Effector memory CD8-positive, alpha-beta T cell (primary cell): ENCODE data around the gene RTL1.

Experiments
- ATAC-seq: fragments of 150-1000 bp; cut with Tn5 transposase; replicated peaks from 2 replicates; pipeline ENCODE4 v1.10.0; 2021; ENCODE audit warnings: mild to moderate bottlenecking, moderate library complexity
- DNase-seq, 3 experiments: peaks; one replicate each; pipeline ENCODE4 v3.0.0; 2021
- H3K27ac Mint-ChIP-seq, 2 donors: one replicate each; pipeline ENCODE4 v1.8.0; 2022; ENCODE audit warnings: mild to moderate bottlenecking in 2 of 2, mixed read lengths in 2 of 2, moderate library complexity in 2 of 2
- H3K27me3 Mint-ChIP-seq, 2 donors: one replicate each; pipeline ENCODE4 v1.8.0; 2022; ENCODE audit warnings: mixed read lengths in 2 of 2
- H3K36me3 Mint-ChIP-seq: one replicate; pipeline ENCODE4 v1.8.0; 2022; ENCODE audit warnings: mild to moderate bottlenecking, moderate library complexity, mixed read lengths; ENCODE audit not compliant: insufficient read depth
- H3K4me1 Mint-ChIP-seq, 2 donors: one replicate each; pipeline ENCODE4 v1.8.0; 2022; ENCODE audit warnings: low read depth in 2 of 2, mixed read lengths in 2 of 2
- H3K4me3 Mint-ChIP-seq, 2 donors: one replicate each; pipeline ENCODE4 v1.8.0; 2022; ENCODE audit warnings: mild to moderate bottlenecking in 2 of 2, mixed read lengths in 2 of 2, moderate library complexity in 2 of 2
- H3K9me3 Mint-ChIP-seq, 2 donors: one replicate each; pipeline ENCODE4 v1.8.0; 2022; ENCODE audit warnings: mixed read lengths in 2 of 2

RTL1 gene

DNA sequence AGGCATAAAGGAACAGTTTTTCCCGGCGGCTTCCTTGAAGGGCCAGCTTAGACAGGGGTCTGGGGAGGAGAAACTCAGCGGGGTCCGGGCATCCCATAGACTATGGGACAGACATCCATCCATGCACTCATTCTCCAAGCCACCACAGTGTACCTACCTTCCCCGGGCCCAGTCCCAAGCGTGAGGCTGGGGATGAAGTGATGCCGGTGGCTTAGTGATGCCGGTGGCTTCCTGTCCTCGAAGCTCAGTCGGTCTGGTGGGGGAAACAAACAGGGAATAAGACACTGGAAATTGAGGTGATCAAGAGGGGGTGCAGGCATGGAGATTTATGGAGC lies 421 bp downstream of the RTL1 start:
- Mint-ChIP-seq H3K9me3 (no peaks in the 10 kb centered on the region), H3K27me3 (peaks cover 59 to 81% of the 10 kb centered on the region in 2 donors), H3K27ac (no peak overlapping the region), H3K4me3 (no peak overlapping the region), H3K4me1 (no peaks in the 10 kb centered on the region), H3K36me3 (no peaks in the 10 kb centered on the region)
- no peak for DNase-seq
- no peak for ATAC-seq

DNA sequence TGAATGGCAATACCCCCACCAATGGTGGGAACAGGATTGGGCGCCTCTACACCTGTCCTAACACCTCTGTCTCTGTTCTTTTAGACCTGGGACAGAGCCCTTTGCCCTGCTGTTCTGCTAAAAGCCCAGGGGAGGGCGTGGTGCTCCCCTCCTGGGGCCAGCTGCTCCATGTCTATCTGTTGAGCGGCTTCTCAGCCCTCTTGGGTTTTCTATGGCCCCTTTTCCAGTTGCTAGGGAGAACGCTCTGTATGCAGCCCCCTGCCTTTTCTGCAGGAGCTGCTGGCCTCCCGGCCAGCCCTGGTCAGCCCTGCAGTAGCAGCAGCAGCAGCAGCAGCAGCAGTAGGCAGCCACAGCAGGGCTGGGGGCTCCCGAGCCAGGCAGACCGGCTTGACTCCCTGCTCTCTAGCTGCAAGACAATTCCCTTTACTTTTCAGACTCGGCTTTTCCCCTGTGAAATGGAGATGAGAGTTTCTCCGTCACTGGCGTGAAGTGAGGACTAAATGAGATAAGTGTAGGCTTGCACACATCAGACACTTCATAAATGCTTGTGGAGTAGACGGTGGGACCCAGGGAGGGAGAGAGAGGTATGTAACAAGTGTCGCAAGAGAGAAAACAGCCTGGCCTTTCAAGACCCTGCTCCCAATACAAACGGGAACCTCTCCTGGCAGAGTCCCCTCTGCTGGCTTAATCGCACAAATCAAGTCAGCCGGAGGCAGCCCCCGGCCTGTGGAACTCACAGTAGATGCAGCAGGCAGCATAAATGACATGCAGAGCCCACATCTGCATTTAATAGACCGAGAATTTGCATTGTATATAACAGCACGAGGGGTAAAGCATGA lies 1.0 kb downstream of the RTL1 start:
- DNase-seq (no peak), ATAC-seq (no peak)
- Mint-ChIP-seq H3K27me3 (peaks cover 59 to 82% of the 10 kb centered on the region in 2 donors), H3K4me1 (no peaks in the 10 kb centered on the region), H3K4me3 (no peak overlapping the region), H3K9me3 (no peaks in the 10 kb centered on the region), H3K27ac (peak overlapping the region in 1 of 2 donors; percentile 54), H3K36me3 (no peaks in the 10 kb centered on the region)

DNA sequence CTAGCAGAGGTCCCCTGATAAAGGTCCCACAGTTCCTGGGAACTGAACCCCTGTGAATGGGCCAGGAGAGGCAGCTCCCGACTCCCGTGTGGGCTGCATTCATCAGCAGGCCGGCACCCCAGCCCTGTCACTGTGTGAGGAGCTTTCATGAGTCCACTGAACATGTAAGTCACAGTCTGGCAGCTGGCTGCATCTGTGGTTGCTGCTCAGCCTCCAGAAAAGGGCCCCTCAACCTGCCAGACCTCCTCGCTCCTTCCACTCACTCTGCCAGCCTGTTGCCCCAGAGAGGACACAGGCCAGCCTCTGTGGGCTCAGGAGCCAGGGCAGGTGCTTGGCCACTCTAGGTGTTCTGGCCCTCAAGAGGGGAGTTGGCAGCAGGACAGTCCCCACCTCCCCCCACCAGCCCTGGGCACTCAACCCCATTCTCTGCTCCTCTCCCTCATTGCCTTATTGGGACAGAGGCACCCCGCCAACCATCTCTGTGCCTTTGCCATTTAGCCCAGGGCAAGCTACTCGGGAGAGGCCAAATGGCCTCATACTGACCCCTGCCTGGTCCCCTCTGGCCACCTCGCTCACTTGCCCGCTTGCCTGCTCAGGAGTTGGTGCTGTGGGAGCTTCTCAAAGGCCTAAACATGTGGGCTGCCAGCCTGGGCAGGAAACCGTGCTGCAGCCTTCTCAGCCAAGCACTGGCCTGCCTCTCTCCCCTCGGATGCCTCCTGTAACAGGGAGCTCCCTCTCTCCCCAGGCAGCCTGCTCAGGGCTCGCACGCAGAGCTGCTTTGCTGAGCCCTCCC lies 1.9 kb downstream of the RTL1 start:
- no peaks in the 10 kb centered on the region for H3K9me3 Mint-ChIP-seq
- H3K4me1 Mint-ChIP-seq: no peaks in the 10 kb centered on the region
- no peaks in the 10 kb centered on the region for H3K36me3 Mint-ChIP-seq
- DNase-seq: no peak
- ATAC-seq: no peak
- H3K27me3 Mint-ChIP-seq: peaks cover 67 to 92% of the 10 kb centered on the region in 2 donors
- H3K27ac Mint-ChIP-seq: no peak overlapping the region
- no peak overlapping the region for H3K4me3 Mint-ChIP-seq

DNA sequence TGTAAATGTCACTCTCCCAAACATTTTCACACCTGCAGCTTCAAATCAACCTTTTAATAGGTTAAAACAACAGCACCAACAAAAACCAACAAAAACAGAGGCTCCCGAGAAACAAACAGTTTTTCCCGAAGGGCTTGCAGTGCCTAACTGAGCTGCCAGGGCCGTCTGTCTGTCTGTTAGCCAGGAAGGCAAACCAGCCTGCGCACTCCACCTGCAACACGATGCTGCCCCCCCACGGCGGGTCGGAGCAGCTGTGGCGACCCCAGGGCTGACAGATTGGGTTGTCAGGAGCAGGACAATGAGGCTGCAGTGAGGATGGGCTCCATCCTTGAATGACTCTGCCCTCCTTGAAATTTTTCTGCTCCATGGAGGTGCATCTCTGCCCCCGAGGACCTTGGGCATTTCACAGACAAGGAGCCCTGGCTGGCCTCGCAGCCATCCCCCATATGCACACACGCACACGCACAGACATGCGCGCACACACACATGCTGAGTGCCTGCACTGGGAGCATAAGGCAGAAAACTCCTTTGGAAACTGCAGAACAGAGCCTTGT lies 2.6 kb downstream of the RTL1 start:
- Mint-ChIP-seq H3K4me1 (no peaks in the 10 kb centered on the region), H3K9me3 (no peaks in the 10 kb centered on the region), H3K27ac (no peak overlapping the region), H3K36me3 (no peaks in the 10 kb centered on the region), H3K27me3 (peaks cover 70 to 95% of the 10 kb centered on the region in 2 donors), H3K4me3 (no peak overlapping the region)
- ATAC-seq (no peak), DNase-seq (no peak)

DNA sequence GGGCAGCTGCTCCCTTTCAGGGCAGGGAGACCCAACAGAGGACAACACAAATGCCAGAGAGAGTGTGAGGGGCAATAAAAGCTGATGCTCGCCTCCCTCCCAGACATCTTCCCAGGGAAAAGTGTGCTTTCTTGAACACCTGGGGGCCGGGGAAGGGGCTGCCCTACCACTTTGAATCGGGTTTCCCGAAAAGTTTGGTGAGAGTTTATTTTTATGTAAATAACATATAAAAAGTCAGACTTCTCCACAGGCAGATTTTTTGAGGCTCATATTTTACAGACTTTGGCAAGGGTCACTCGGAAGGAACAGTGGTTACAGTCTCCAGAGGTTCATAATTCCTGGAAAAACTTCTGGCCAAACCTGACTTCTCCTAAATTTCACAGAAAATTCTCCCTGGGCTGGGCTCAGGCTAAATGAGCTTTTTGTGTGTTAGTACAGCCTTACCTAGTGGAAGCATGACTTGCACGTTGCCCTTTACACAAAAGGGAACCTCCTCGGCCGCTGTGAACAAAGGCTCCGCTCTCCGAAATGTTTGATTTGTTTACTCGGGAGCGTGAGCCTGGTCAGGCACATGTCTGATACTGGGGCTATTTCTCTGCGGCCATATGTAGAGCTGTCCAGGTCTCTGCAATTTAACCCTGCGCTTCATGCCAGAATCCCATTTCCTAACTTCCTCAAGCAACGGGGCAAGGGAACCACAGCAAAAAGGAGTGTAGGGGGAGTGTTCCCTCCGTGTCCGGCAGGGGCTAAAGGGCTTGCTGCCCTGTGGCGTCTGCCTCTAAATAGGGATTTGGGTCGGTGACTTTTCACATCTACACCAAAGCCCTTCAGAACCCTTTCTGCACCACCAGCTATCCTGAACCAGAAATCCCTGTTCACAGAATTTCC lies 3.4 kb downstream of the RTL1 start:
- no peaks in the 10 kb centered on the region for H3K4me1 Mint-ChIP-seq
- H3K36me3 Mint-ChIP-seq: no peaks in the 10 kb centered on the region
- DNase-seq: no peak
- ATAC-seq: no peak
- no peak overlapping the region for H3K4me3 Mint-ChIP-seq
- H3K27ac Mint-ChIP-seq: no peak overlapping the region
- H3K27me3 Mint-ChIP-seq: peaks cover 75 to 95% of the 10 kb centered on the region in 2 donors
- no peaks in the 10 kb centered on the region for H3K9me3 Mint-ChIP-seq

DNA sequence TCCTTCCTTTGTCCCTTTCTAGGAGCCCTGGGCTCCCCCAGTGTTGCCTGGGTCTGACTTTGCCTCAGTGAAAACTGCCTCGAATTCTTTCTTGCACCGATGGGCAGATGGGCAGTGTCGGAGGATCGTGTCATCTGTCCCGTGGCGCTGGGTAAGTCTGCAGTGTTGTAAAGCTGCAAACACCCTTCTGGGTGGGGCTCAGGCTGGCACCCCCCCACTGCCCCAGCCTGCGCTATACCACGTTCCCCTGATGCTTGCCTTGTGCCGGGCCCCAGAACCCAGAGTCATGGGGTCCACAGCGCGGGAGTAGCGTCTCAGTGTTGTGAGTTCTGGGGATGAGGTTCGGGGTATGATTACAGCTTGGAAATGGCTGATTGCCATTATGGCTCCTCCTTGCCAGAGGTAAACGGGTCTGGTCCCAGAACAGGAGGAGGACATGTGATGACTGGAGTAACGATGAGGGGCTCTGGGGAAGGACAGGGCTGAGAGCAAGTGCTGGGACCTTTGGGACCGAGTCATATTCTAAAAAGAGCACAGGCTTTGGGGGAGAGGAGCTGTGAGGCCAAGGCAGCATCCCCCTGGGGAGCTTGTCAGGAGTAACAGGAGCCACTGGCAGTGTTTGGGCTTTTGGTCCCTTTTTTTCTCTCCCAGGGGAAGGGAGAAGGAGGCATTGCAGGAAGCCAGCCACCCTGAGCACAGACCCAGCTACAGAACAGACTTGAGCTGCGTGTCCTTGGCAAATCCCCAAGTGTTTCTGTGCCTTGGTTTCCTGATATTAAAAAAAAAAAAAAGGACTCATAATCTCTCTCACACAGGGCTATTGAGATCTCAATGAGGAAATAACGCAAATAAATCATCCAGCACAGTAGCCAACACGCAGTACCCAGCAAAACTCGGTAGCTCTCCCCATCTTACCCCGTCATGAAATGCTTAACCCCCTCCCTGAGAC lies 4.3 kb downstream of the RTL1 start:
- no peak for ATAC-seq
- no peaks in the 10 kb centered on the region for H3K36me3 Mint-ChIP-seq
- H3K27me3 Mint-ChIP-seq: peaks cover 76 to 95% of the 10 kb centered on the region in 2 donors
- no peak overlapping the region for H3K4me3 Mint-ChIP-seq
- H3K27ac Mint-ChIP-seq: no peak overlapping the region
- no peak for DNase-seq
- H3K4me1 Mint-ChIP-seq: no peaks in the 10 kb centered on the region
- no peaks in the 10 kb centered on the region for H3K9me3 Mint-ChIP-seq

DNA sequence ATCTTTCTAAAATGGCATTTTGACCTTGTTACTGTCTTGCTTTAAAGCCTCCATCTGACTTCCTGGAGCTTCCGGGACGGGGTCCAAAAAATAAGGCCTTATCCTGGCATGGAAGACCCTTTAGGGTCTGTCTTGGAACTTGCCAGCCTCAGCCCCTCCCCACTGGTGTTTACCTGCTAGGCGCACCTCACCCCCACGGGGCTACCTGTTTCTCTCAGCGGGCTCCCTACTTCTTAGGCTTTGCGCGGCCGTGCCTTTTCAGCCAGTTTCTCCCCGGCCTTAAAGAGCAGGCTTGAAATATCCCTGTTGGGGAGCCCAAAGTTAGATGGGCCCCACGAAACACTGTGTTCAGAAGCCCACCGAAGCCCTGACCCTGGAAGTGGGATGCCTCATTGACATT lies 5.1 kb downstream of the RTL1 start:
- Mint-ChIP-seq H3K27me3 (peaks cover 73 to 95% of the 10 kb centered on the region in 2 donors), H3K4me3 (no peak overlapping the region), H3K9me3 (no peaks in the 10 kb centered on the region), H3K27ac (no peak overlapping the region), H3K36me3 (no peaks in the 10 kb centered on the region), H3K4me1 (no peaks in the 10 kb centered on the region)
- ATAC-seq: no peak
- no peak for DNase-seq

DNA sequence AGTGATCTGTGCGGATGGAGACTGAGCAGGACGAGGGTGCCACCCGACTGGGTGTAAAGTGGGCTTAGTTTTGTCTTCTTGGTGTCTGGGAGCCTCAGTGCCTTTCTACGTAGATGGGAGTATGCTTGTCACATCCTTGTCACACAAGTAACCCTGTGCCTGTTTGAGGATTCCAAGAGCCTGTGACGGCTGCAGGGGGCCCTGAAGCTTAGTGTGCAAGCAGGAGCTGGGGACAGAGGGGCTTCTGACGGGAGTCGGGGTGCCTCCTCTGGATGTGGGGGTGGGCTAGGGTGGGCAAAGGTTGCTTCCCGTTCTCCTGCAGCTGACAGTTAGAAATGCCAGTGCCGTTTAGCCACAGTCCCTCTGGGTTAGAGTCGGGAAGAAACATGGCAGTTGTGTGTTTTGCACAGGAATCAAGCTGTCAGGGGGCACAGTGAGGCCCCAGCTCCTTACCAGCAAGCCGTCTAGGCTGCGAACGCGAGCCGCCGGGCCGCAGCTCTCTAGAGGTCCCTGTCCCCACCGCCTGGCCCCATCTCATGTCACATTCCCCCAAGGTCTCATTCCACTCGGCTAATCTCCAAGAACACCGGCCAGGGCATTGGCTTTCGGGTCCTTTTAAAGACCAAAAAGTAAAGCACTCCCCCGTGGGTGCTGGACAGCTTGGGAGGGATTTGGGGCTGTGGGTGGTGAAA lies 7.0 kb downstream of the RTL1 start:
- Mint-ChIP-seq H3K9me3 (no peaks in the 10 kb centered on the region), H3K27ac (no peak overlapping the region)

DNA sequence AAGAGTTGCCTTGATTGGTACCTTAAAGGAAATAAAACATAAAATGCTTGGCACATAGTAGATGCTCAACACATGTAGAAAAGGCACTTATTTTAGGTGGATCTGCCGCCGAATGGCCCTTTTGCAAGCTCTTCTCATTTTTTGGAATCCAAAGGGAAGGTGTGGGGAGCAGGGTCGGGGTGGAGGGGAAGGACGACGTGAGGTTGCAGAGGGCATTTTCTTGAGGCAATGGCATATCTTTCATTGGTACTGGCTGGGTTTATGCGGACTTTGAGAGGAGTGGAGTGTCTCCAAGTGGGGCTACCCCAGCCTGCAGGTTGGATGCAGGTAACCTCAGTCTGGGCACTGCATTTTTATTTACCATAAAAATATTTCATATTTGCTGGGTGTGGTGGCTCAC lies 8.1 kb downstream of the RTL1 start:
- Mint-ChIP-seq H3K4me1 (no peaks in the 10 kb centered on the region), H3K27ac (no peak overlapping the region), H3K9me3 (no peaks in the 10 kb centered on the region), H3K27me3 (peaks cover 57 to 86% of the 10 kb centered on the region in 2 donors), H3K36me3 (no peaks in the 10 kb centered on the region), H3K4me3 (no peak overlapping the region)
- ATAC-seq: no peak
- DNase-seq: no peak

More for the DNA sequence above, 7.0 kb downstream of the RTL1 start:
- Mint-ChIP-seq H3K4me1 (no peaks in the 10 kb centered on the region), H3K36me3 (no peaks in the 10 kb centered on the region), H3K27me3 (peaks cover 63 to 94% of the 10 kb centered on the region in 2 donors), H3K4me3 (no peak overlapping the region)
- no peak for ATAC-seq
- no peak for DNase-seq

DNA sequence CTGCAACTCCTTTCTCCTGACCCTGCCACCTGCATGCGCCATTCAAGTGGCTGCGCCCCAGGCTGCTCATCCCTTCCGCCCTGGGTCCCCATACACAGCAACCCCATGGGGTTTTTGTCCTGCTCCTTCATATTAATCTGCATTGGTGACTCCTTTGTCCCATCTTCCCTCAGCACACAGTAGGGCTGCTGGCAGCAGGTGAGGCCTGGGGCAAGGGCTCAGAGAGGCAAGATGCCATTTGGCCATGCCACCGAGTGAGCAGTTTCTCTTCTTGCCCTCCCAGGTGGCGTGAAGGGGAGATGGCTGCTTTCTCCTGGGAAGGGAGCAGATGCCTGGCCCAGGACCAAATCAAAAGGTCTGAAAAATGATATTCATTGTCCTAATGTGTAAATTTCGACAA lies 9.1 kb downstream of the RTL1 start:
- Mint-ChIP-seq H3K4me3 (no peak overlapping the region), H3K36me3 (no peaks in the 10 kb centered on the region), H3K4me1 (no peaks in the 10 kb centered on the region), H3K27me3 (peaks cover 49 to 80% of the 10 kb centered on the region in 2 donors), H3K27ac (no peak overlapping the region), H3K9me3 (no peaks in the 10 kb centered on the region)
- ATAC-seq (no peak), DNase-seq (no peak)

DNA sequence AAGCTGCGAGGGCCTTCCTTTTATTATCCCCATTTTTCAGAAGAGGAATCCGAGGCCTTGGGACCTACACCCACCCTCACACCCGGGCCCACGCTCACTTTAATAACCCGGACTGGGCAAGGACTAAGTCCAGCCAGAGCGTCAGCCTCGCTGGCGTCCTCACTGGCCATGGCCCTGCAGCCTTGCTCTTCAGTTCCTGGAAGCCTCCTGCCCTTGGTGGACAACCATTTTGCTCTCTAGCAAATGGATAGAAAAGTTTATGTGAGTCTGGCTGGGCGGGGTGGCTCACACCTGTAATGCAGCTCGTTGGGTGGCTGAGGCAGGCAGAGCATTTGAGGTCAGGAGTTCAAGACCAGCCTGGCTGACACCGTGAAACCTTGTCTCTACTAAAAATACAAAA lies 9.8 kb downstream of the RTL1 start:
- Mint-ChIP-seq H3K4me1 (no peaks in the 10 kb centered on the region), H3K9me3 (no peaks in the 10 kb centered on the region), H3K4me3 (no peak overlapping the region), H3K27me3 (peaks cover 49 to 80% of the 10 kb centered on the region in 2 donors), H3K27ac (no peak overlapping the region), H3K36me3 (no peaks in the 10 kb centered on the region)
- no peak for ATAC-seq
- DNase-seq: no peak

DNA sequence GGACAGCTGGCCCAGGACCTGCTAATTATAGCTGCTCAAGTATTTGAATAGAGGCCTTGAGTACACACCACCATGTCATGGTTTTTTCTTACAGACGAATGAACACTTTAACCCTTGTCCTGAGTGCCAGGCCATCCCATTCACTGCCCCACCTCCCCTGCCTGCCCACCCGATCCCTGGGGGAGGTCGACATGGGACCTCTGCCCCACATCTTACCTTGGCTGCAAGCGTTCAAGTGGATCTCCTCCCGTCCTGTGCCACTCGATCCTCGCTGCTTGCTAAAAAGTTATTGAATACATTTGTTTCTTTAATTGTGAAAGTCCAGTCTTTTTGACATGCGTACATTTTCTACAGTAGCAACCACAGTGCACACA lies 10.3 kb downstream of the RTL1 start:
- Mint-ChIP-seq H3K4me1 (no peaks in the 10 kb centered on the region), H3K4me3 (no peak overlapping the region), H3K27ac (no peak overlapping the region), H3K9me3 (no peaks in the 10 kb centered on the region), H3K36me3 (no peaks in the 10 kb centered on the region), H3K27me3 (peaks cover 47 to 80% of the 10 kb centered on the region in 2 donors)
- no peak for DNase-seq
- ATAC-seq: no peak
